K562 (cell line): Measurements from ENCODE around the gene CCDC201. TPM values are rescaled to one million over a fixed set of nuclear protein-coding genes. Genes with fewer than 3 reads are reported as not detected.

Source experiments
- ATAC-seq: fragments of 200-7000 bp; cut with Tn5 transposase; 3 replicates; pipeline ENCODE4 v1.9.1; 2020; ENCODE audit warnings: moderate library complexity
- BruUV-seq: library from RNA; stranded (reverse); fragments of 400-500 nt; replicated peaks from 2 replicates; lab custom pipeline; 2021; lab: Mats Ljungman, UMichigan
- CTCF ChIA-PET: fragments of 300-600 bp; formaldehyde crosslinking; extraction: SDS; loops from one replicate; lab custom pipeline; 2021; ENCODE audit warnings: low intra/inter-chr PET ratio; lab: Yijun Ruan, JAX
- POLR2A ChIA-PET: fragments of 300-600, 350-650 bp; sonication (Branson Sonifier 250); formaldehyde crosslinking; extraction: SDS; loops from one replicate; lab custom pipeline; 2021; ENCODE audit warnings: antibody characterized with exemption, inconsistent platforms; lab: Yijun Ruan, JAX
- DNase-seq, 4 experiments: peaks; one replicate each; pipeline versions ENCODE4 v3.0.0 to v3.0.0-alpha.2; 2011 to 2018; ENCODE audit warnings: low spot score in 3 of 4, mixed read lengths in 3 of 4; ENCODE audit errors: extremely low read depth in 1 of 4
- FAIRE-seq: peaks from 2 replicates; lab custom pipeline; 2011; peaks lifted over from hg19 to GRCh38; lab: Jason Lieb, UNC
- H2AFZ ChIP-seq: 2 replicates; pipeline ENCODE4 v1.6.0; 2011; ENCODE audit warnings: low read depth, low read length, control low read depth, inconsistent platforms
- H3K27ac ChIP-seq: fragments of 200-600 bp; 3 replicates; pipeline ENCODE4 v1.8.0; 2011; ENCODE audit warnings: low read depth, mild to moderate bottlenecking, control low read depth, inconsistent platforms, low read length, moderate library complexity, mixed read lengths; ENCODE audit errors: extremely low read depth
- H3K27me3 ChIP-seq, 2 experiments: fragments of 300-600 bp in 1 of 2; 2 replicates in 1 of 2; 3 replicates in 1 of 2; pipeline versions ENCODE4 v1.6.0 to v1.8.0; 2011; ENCODE audit warnings: inconsistent platforms in 2 of 2, low read length in 2 of 2, mild to moderate bottlenecking in 1 of 2, mixed read lengths in 1 of 2, moderate library complexity in 1 of 2; ENCODE audit not compliant: control insufficient read depth in 2 of 2, insufficient read depth in 2 of 2
- H3K36me3 ChIP-seq: fragments of 300-600 bp; 3 replicates; pipeline ENCODE4 v1.8.0; 2011; ENCODE audit warnings: mild to moderate bottlenecking, low read length, inconsistent platforms; ENCODE audit not compliant: control insufficient read depth, insufficient read depth
- H3K4me1 ChIP-seq, 2 experiments: fragments of 200-600 bp in 1 of 2; replicated peaks in 1 of 2; 2 replicates in 1 of 2; 3 replicates in 1 of 2; pipeline versions ENCODE4 v1.5.1 to v1.8.0; 2011; ENCODE audit warnings: inconsistent platforms in 2 of 2, low read length in 2 of 2, mild to moderate bottlenecking in 1 of 2, mixed read lengths in 1 of 2, moderate library complexity in 1 of 2; ENCODE audit not compliant: control insufficient read depth in 2 of 2, insufficient read depth in 2 of 2
- H3K4me2 ChIP-seq: 2 replicates; pipeline ENCODE4 v1.6.1; 2011; ENCODE audit warnings: low read length, control low read depth, inconsistent platforms, mixed read lengths; ENCODE audit not compliant: insufficient read depth
- H3K4me3 ChIP-seq: fragments of 200-600 bp; sonication (generic), shearing (Covaris generic); 2 replicates; pipeline ENCODE4 v1.5.1; 2016; ENCODE audit warnings: control low read depth, inconsistent platforms
- H3K79me2 ChIP-seq: fragments of 200-600 bp; 3 replicates; pipeline ENCODE4 v1.8.0; 2011; ENCODE audit warnings: low read length, inconsistent platforms; ENCODE audit not compliant: control insufficient read depth, insufficient read depth
- H3K9ac ChIP-seq, 2 experiments: 2 replicates each; pipeline versions ENCODE4 v1.6.0 to v1.6.1; 2011; ENCODE audit warnings: low read depth in 2 of 2, low read length in 2 of 2, control low read depth in 1 of 2, inconsistent platforms in 1 of 2, mild to moderate bottlenecking in 1 of 2, mixed read lengths in 1 of 2; ENCODE audit not compliant: insufficient read depth in 1 of 2
- H3K9me1 ChIP-seq: one replicate; pipeline ENCODE4 v1.6.0; 2011; ENCODE audit warnings: inconsistent platforms, mild to moderate bottlenecking, low read length, moderate library complexity; ENCODE audit not compliant: control insufficient read depth, insufficient read depth
- H3K9me3 ChIP-seq: replicated peaks from 2 replicates; pipeline ENCODE4 v1.5.1; 2011; ENCODE audit warnings: low read depth, low read length, inconsistent platforms; ENCODE audit not compliant: control insufficient read depth, insufficient read depth
- H4K20me1 ChIP-seq: replicated peaks from 2 replicates; pipeline ENCODE4 v1.6.1; 2011; ENCODE audit warnings: low read length, inconsistent platforms, mixed read lengths; ENCODE audit not compliant: control insufficient read depth, insufficient read depth
- CBX5 ChIP-seq: IDR thresholded peaks from 2 replicates; pipeline ENCODE4 v1.6.1; 2014; ENCODE audit warnings: low read depth, borderline replicate concordance
- CHD4 ChIP-seq: fragments of 200-600 bp; sonication (generic); IDR thresholded peaks from 3 replicates; pipeline ENCODE4 v1.6.1; 2012; ENCODE audit warnings: low read depth, mild to moderate bottlenecking, mixed read lengths, low read length, inconsistent platforms; ENCODE audit not compliant: insufficient read depth, insufficient replicate concordance, poor library complexity, severe bottlenecking
- COPS2 ChIP-seq: fragments of 450-650 bp; conservative IDR thresholded peaks from 2 replicates; pipeline ENCODE4 v1.6.1; 2016; ENCODE audit warnings: mild to moderate bottlenecking, moderate library complexity
- CTCF ChIP-seq, 3 experiments: IDR thresholded peaks in 2 of 3; conservative IDR thresholded peaks in 1 of 3; 2 replicates each; pipeline ENCODE4 v1.5.1; 2011 to 2012; ENCODE audit warnings: low read length in 3 of 3, mild to moderate bottlenecking in 3 of 3, control low read depth in 2 of 3, improper control_type of control experiment in 1 of 3, inconsistent platforms in 1 of 3, low read depth in 1 of 3, mixed read lengths in 1 of 3, moderate library complexity in 1 of 3; ENCODE audit not compliant: insufficient read depth in 2 of 3
- ETV5 ChIP-seq: sonication (generic); formaldehyde crosslinking; IDR thresholded peaks from 2 replicates; pipeline ENCODE4 v1.4.0; 2020; ENCODE audit warnings: low read depth, mild to moderate bottlenecking, missing genetic modification reagents
- REST ChIP-seq, 2 experiments: fragments of 450-650 bp; formaldehyde crosslinking in 1 of 2; IDR thresholded peaks; 2 replicates each; pipeline versions ENCODE4 v1.4.0 to v1.6.1; 2014 to 2020; ENCODE audit warnings: mild to moderate bottlenecking in 2 of 2, borderline replicate concordance in 1 of 2, low read depth in 1 of 2
- SMC3 ChIP-seq: conservative IDR thresholded peaks from 2 replicates; pipeline ENCODE4 v1.6.1; 2011; ENCODE audit warnings: low read depth, low read length, improper control_type of control experiment; ENCODE audit not compliant: insufficient read depth
- STAG1 ChIP-seq: sonication (generic); formaldehyde crosslinking; IDR thresholded peaks from 2 replicates; pipeline ENCODE4 v1.5.0; 2020; ENCODE audit warnings: missing genetic modification reagents, borderline replicate concordance
- TGIF2 ChIP-seq: sonication (generic); formaldehyde crosslinking; IDR thresholded peaks from 2 replicates; pipeline ENCODE4 v1.8.1; 2022; ENCODE audit warnings: mild to moderate bottlenecking, missing genetic modification reagents, moderate library complexity
- XRCC5 ChIP-seq: fragments of 200-400 bp; formaldehyde crosslinking; IDR thresholded peaks from 2 replicates; pipeline ENCODE4 v1.6.1; 2017; ENCODE audit warnings: low read depth, mild to moderate bottlenecking, low read length
- ZNF134 ChIP-seq: fragments of 250-450 bp; sonication (Bioruptor Pico); conservative IDR thresholded peaks from 2 replicates; pipeline ENCODE4 v1.4.0; 2020
- ZNF436 ChIP-seq: fragments of 250-450, 450-650 bp; sonication (Bioruptor Pico); formaldehyde crosslinking; IDR thresholded peaks from 2 replicates; pipeline ENCODE4 v1.7.0; 2020; ENCODE audit warnings: mild to moderate bottlenecking
- WGBS: fragments of 100-300 bp; shearing (Covaris generic); methylation state at CpG from one replicate; pipeline ENCODE4 v1.1.6; 2016; ENCODE audit warnings: low coverage, mixed read lengths; ENCODE audit not compliant: insufficient coverage; ENCODE audit errors: missing lambda C conversion rate; 5-methylcytosine and 5-hydroxymethylcytosine counted together
- in situ Hi-C: fragments of 300-500 bp; cut with MboI; formaldehyde crosslinking; loops from 4 replicates; pipeline ENCODE4 v1.15.0; 2018; ENCODE audit warnings: inconsistent platforms, mixed read lengths
- intact Hi-C: fragments of 100-400 bp; cut with micrococcal nuclease; formaldehyde crosslinking; loops from 2 replicates; pipeline ENCODE4 v1.14.2; 2022
- polyA plus RNA-seq, 8 experiments: library from polyadenylated mRNA; depleted of rRNA in 4 of 8; stranded (reverse) in 5 of 8; unstranded in 3 of 8; fragments of >200 nt; fragmentation: Nextera tagmentation in 2 of 8; fragmentation: Illumina TruSeq in 1 of 8; extraction: Ambion mirVana in 2 of 8; extraction: Trizol in 1 of 8; gene quantifications; 2 replicates each; pipeline versions ENCODE4 v1.2.1 to v1.2.3, GENCODE V29; 2011 to 2014; ENCODE audit warnings: inconsistent platforms in 1 of 8, missing spikeins in 1 of 8
- total RNA-seq, 7 experiments: library from RNA; depleted of rRNA in 6 of 7; stranded (reverse); fragments of >200 nt in 6 of 7; fragmentation: Illumina TruSeq in 2 of 7; extraction: Trizol in 2 of 7; gene quantifications; 2 replicates each; pipeline versions ENCODE4 v1.2.1 to v1.2.3, GENCODE V29; 2011 to 2021; ENCODE audit warnings: low replicate concordance in 1 of 7

CCDC201 gene
- total and polyA plus RNA-seq, 9 of the 15 experiments (the other 6 are each of a cell fraction or from before 2014, with no cell fraction given), result not detected

GRCh38 chr7:45917658-45918057 is 44.8 kb upstream of the CCDC201 start:
- ATAC-seq (peak; percentile 95), DNase-seq (peak; percentile 70 to 82 (median 76)), FAIRE-seq (peak; percentile 83)
- no peaks in the 10 kb centered on the region for H3K9me3 ChIP-seq
- no peak overlapping the region for H3K4me2 ChIP-seq
- no peak overlapping the region for H3K9ac ChIP-seq
- peaks cover 0 to 4% of the 10 kb centered on the region in 2 experiments; a peak in 2 of 5 replicates for H3K27me3 ChIP-seq
- no peak overlapping the region for H2AFZ ChIP-seq
- in situ Hi-C loops (no loop called here), intact Hi-C loops (loop anchor here (1.0 kb wide), 2 partner anchors 1263 to 1311 kb away; no protein-coding TSS in a partner anchor)
- BruUV-seq, result no TSS peak
- H3K4me3 ChIP-seq, result no peak overlapping the region
- no peaks in the 10 kb centered on the region for H3K36me3 ChIP-seq
- ChIA-PET POLR2A (interaction anchor here (0.6 to 0.7 kb wide), 2 partner anchors 1225 to 1337 kb away, joined by 3 read pairs; no protein-coding TSS in a partner anchor), CTCF (interaction anchor here (0.7 to 1.9 kb wide), 5 partner anchors 1171 to 1337 kb away, joined by 3 to 5 read pairs (median 3); no protein-coding TSS in a partner anchor)
- 1% methylated on average over 15 of the region's 15 CpGs for WGBS
- no peaks in the 10 kb centered on the region for H3K79me2 ChIP-seq
- H4K20me1 ChIP-seq, result no peaks in the 10 kb centered on the region
- no peaks in the 10 kb centered on the region for H3K4me1 ChIP-seq
- H3K9me1 ChIP-seq, result no peaks in the 10 kb centered on the region
- no peak overlapping the region for H3K27ac ChIP-seq
- TF ChIP-seq ZNF134 (CRISPR knock-in tag) (peak; percentile 91), STAG1 (CRISPR knock-in tag) (peak; percentile 23; the same call in 1 of the 2 replicates), REST (IDR thresholded peaks at IDR 0.05; ENCODE audit: borderline replicate concordance) (peak; percentile 50; the same call in 1 of the 2 replicates), REST (CRISPR knock-in tag; IDR thresholded peaks at IDR 0.05; ENCODE audit: low read depth) (no peak), CHD4 (no peak), XRCC5 (peak; percentile 36; the same call in 1 of the 2 replicates), COPS2 (no peak), SMC3 (peak; percentile 81), CTCF (IDR thresholded peaks at IDR 0.05 in 2 of 3, conservative IDR thresholded peaks at IDR 0.05 in 1 of 3; ENCODE audit: insufficient read depth in 2 of 3, low read depth in 1 of 3, low read length in 3 of 3) (peak; percentile 76 to 90 (median 80)), TGIF2 (CRISPR knock-in tag) (no peak), CBX5 (no peak), ETV5 (CRISPR knock-in tag) (no peak), ZNF436 (CRISPR knock-in tag) (no peak)
